GM19463 (cell line): Measurements from ENCODE around the gene OTUD4.
"Not testable (repeated sequence)": the region's sequence is repeated elsewhere in the genome, so short reads cannot be mapped to it uniquely, and the experiment has no call there.

Source experiments
- ATAC-seq: cut with Tn5 transposase; IDR thresholded peaks from one replicate; pipeline ENCODE4 v1.9.1; 2021; ENCODE audit warnings: mild to moderate bottlenecking, moderate library complexity; ENCODE audit not compliant: unreplicated experiment

OTUD4 gene

DNA sequence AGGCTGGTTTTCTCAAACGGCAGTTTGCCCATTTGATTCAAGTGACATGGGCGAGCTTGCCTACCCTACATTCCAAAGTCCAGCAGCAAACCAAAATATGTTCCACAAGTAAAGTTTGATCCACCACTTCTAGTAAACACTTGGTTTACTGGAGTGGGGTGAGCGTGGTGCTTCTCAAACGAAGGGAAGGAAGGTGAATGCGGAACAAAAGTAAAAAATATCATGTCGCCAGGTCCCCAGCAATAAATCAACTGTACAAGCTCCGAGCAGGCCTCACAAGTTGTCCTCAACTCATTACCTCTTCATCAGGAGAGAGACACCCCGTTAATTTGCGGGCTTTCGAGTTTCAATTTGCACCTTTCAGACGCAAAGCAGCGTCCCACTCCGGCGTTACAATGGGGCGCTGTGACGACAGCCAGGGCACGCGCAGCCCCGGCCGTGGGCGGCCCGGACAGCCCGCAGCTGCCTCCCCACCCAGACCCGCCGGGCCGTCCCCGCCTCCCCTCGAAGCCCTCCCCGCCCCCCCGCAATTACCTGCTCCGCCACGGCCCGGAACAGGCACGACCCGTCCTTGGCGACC, 1.0 kb downstream of the OTUD4 start:
- ATAC-seq: peak; percentile 40

DNA sequence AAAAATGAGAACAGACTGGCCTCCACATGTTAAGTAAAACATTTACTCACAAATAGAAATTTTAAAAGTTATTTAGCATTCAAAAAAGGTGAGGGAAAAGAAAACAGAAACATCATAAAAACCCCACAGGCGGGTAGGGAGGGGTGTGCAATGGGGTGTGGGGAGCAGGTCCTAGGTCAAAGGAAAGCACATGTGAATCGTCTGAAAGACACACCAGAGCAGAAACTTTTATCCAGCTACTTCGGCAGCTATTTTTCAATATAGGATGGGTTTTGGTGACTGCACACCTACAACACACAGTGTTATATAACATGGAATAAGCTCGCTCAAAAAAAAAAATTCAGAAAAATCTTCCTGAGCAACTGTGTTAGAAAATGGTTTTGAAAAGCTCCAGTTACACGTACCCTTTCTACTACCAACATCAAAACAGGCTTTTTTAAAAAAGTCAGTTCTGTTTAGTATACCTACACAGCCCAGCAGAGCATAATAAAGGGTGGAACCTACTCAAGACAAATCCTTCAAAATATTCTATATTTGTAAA, 1.6 kb downstream of the OTUD4 start:
- no peak for ATAC-seq

GRCh38 chr4:145177906-145178538, 2.4 kb downstream of the OTUD4 start:
- ATAC-seq: no peak

DNA sequence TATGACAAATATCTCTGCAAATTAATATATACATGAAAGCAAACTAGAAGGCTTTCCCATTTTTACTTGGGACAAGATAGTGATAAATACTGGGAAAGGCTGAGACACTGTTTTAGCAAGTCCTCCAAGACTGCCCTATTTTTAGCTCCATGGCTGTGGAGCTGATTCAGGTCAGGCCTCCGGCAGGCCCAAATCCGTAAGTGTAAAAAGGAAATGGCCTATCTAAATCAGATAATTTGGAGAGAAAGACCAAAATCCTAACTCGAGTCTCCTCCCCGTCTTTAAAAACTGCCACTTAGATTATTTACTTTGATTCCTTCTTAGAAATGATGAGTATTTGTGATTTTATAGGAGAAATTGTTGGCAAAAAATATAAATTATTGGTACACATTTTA, 2.9 kb downstream of the OTUD4 start:
- ATAC-seq: no peak

DNA sequence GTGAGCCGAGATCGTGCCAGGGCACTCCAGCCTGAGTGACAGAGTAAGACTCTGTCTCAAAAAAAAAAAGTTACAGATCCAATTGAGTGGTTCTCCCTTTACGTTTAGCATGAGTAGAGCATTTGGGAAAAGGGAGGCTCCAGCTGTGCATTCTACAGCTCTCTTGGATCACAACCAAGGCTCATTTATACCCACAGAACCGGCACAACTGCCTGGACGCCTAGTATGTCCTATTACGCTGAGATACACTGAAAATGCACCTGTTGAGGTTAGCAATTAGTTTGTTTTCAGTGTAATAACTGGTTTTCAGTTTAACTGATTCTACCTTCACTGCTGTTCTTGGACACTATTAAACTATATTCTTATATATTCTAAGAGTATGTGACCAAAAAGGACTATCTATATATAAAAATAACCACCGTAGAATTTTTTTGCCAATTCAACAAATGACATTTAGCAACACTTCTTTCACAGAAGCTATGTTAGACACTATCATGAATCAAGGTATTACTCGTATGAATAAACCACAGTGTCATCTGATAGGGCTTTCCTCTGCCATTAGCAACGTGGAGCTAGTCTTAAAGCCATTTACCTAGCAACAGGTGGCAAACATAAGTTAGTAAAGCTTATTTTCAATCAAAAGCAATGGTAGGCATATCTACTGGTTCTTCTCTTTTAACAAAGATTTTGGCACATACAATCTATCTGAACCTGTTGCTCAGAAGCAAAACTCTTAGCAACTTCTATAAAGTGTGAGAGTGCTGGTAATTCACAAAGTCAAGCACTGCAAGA, 3.6 kb downstream of the OTUD4 start:
- no peak for ATAC-seq

DNA sequence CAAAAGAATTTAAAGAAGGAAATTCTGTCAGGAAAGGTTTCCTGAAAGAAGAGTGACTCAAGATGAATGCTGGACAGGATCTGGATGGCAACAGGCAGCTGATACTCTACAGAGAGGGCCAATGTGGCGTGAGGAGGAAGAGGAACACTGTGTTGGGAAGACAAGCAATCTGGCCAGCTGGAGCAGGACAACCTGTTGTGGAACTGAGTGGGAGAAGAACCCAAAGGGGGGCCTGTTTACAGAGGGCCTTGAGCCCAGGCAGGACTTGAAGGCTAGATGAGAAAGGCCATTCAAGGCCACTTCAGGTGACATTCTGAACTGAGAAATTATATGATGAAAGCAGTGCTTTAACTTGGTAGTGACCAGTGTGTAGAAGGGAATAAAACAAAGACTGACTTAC, 8.5 kb downstream of the OTUD4 start:
- no peak for ATAC-seq

- no peak for ATAC-seq
Observed at GRCh38 chr4:145170223-145170622, 10.2 kb downstream of the OTUD4 start.

GRCh38 chr4:145168581-145169187, 11.7 kb downstream of the OTUD4 start:
- ATAC-seq: no peak

DNA sequence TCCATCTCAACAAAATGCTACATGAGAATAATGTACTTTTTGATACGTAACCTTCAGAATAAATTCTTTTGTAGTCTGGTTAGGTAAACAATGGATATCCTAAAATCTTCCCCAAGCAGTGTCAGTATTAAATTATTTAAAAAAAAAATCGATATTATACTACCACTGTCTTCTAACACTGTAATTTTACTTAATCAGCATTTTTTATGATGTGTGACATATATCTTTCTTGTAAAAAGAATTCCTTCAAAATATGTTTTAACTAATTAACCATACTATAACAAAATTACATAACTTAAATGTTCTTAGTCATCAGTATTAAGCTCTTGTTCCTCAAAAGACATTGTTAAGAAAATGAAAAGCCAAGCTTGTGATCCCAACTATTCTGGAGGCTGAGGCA, 12.5 kb downstream of the OTUD4 start:
- ATAC-seq: no peak

DNA sequence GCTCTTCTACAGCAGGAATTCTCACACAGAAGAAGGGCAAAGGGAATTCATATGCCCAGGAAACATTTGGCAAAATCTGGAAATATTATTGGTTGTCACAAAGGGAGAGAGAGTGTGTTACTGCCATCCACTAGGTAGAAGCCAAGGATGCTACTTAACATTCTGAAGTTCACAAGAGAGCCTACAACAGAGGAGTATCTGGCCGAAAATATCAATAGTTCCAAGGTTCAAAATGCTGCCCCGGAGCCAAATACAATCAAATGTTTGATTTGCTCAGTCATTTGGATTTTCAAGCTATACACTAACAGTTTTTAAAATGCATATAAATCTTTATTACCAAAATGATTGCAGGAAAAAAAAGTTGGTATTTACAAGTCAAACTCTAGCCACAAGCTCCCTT, 18.8 kb downstream of the OTUD4 start:
- ATAC-seq: no peak

- no peak for ATAC-seq
Observed at GRCh38 chr4:145156986-145157385, 23.4 kb downstream of the OTUD4 start.

- no peak for ATAC-seq
Observed at GRCh38 chr4:145155268-145155870, 25.0 kb downstream of the OTUD4 start.

- peak; percentile 76 for ATAC-seq
Observed at GRCh38 chr4:145154573-145154972, 25.8 kb downstream of the OTUD4 start.

GRCh38 chr4:145153904-145154298, 26.5 kb downstream of the OTUD4 start:
- ATAC-seq: peak; percentile 40

- ATAC-seq: no peak
Observed at GRCh38 chr4:145153181-145153903, 27.0 kb downstream of the OTUD4 start.

- no peak for ATAC-seq
Observed at GRCh38 chr4:145148980-145149379, 31.4 kb downstream of the OTUD4 start.

- ATAC-seq: not testable (repeated sequence)
Observed at GRCh38 chr4:145136219-145136618, 44.2 kb downstream of the OTUD4 start.

DNA sequence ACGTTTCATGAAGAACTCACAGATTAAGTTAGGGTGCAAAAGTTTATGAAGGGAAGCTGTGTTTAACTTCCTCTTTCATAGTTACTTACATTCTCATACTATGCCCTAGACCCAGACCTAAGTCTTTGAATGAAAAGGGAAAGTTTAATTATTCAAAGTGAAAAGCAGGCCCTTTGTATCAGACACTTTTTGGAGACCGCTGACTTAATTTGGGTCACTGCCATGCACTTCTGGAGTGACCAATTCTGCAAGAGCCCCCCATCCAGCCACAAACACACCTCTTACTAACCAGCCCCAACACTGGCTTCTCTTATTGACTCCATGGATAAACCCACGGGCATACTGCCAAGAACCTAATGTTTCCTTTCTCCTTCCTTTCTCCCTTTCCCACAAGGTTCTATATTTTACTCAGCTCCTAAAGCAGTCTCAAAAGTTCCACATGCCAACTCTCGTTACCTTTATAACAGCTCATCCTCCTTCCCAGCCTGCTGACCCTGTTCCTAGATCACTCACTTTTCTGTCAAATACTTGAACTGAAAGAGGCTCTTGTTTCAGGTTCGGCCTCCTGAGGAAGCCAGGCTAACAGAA, 47.8 kb downstream of the OTUD4 start:
- peak; percentile 78 for ATAC-seq

GRCh38 chr4:145131848-145132247, 48.5 kb downstream of the OTUD4 start:
- ATAC-seq: no peak

GRCh38 chr4:145130788-145131399, 49.5 kb downstream of the OTUD4 start:
- ATAC-seq: no peak
